ENCODE measurements around the gene XXYLT1. TPM values are rescaled to one million over a fixed set of nuclear protein-coding genes. Genes with fewer than 3 reads are reported as not detected.
"Not testable (repeated sequence)": the region's sequence is repeated elsewhere in the genome, so short reads cannot be mapped to it uniquely, and the experiment has no call there.

XXYLT1 gene
- total RNA-seq, 1 donor from 2014 or later = 10.0 TPM

- intact Hi-C loops (cut with micrococcal nuclease) = not testable (repeated sequence)
Observed at GRCh38 chr3:195228886-195229285, 42.1 kb downstream of the XXYLT1 start.

- intact Hi-C loops (cut with micrococcal nuclease) = no loop called here
Observed at GRCh38 chr3:195227871-195228270, 43.1 kb downstream of the XXYLT1 start.

GRCh38 chr3:195226900-195227447 is 44.0 kb downstream of the XXYLT1 start:
- intact Hi-C loops (cut with micrococcal nuclease) = no loop called here

- intact Hi-C loops (cut with micrococcal nuclease) = no loop called here
Observed at GRCh38 chr3:195226445-195226844, 44.5 kb downstream of the XXYLT1 start.

GRCh38 chr3:195224980-195225580 is 45.9 kb downstream of the XXYLT1 start:
- intact Hi-C loops (cut with micrococcal nuclease) = no loop called here

- intact Hi-C loops (cut with micrococcal nuclease) = no loop called here
Observed at GRCh38 chr3:195224156-195224979, 46.6 kb downstream of the XXYLT1 start.

GRCh38 chr3:195221876-195222617 is 48.9 kb downstream of the XXYLT1 start:
- intact Hi-C loops (cut with micrococcal nuclease) = no loop called here

GRCh38 chr3:195221015-195221853 is 49.7 kb downstream of the XXYLT1 start:
- intact Hi-C loops (cut with micrococcal nuclease) = no loop called here

- intact Hi-C loops (cut with micrococcal nuclease) = no loop called here
Observed at GRCh38 chr3:195219351-195220230, 51.4 kb downstream of the XXYLT1 start.

GRCh38 chr3:195218331-195218730 is 52.6 kb downstream of the XXYLT1 start:
- intact Hi-C loops (cut with micrococcal nuclease) = not testable (repeated sequence)

GRCh38 chr3:195215576-195215975 is 55.4 kb downstream of the XXYLT1 start:
- intact Hi-C loops (cut with micrococcal nuclease) = not testable (repeated sequence)

GRCh38 chr3:195214381-195214780 is 56.6 kb downstream of the XXYLT1 start:
- intact Hi-C loops (cut with micrococcal nuclease) = no loop called here

GRCh38 chr3:195213639-195214315 is 57.2 kb downstream of the XXYLT1 start:
- intact Hi-C loops (cut with micrococcal nuclease) = no loop called here

GRCh38 chr3:195212749-195213375 is 58.1 kb downstream of the XXYLT1 start:
- intact Hi-C loops (cut with micrococcal nuclease) = no loop called here

GRCh38 chr3:195212033-195212748 is 58.8 kb downstream of the XXYLT1 start:
- intact Hi-C loops (cut with micrococcal nuclease) = no loop called here

GRCh38 chr3:195210266-195210973 is 60.5 kb downstream of the XXYLT1 start:
- intact Hi-C loops (cut with micrococcal nuclease) = no loop called here

GRCh38 chr3:195209847-195210265 is 61.1 kb downstream of the XXYLT1 start:
- intact Hi-C loops (cut with micrococcal nuclease) = no loop called here
